ENCODE data around the gene PLET1.

The PLET1 gene

GRCh38 chr11:112260490-112260889, at the start of gene PLET1:
TSS of gene PLET1 (minus strand) at chr11:112260860. CDS start at chr11:112260589, 271 bp downstream.
- no peak for DNase-seq (ENCODE audit: low spot score)

GRCh38 chr11:112310419-112310818, 49.8 kb upstream of the PLET1 start:
- DNase-seq (ENCODE audit: low spot score), result no peak

GRCh38 chr11:112308651-112309050, 48.0 kb upstream of the PLET1 start:
- no peak for DNase-seq (ENCODE audit: low spot score)

GRCh38 chr11:112307616-112308015, 47.0 kb upstream of the PLET1 start:
- DNase-seq (ENCODE audit: low spot score), result no peak

- DNase-seq (ENCODE audit: low spot score), result no peak
Measured at GRCh38 chr11:112306230-112306629, 45.6 kb upstream of the PLET1 start.

- DNase-seq (ENCODE audit: low spot score), result no peak
Measured at GRCh38 chr11:112304914-112305313, 44.3 kb upstream of the PLET1 start.

GRCh38 chr11:112303616-112304015, 43.0 kb upstream of the PLET1 start:
- DNase-seq (ENCODE audit: low spot score), result no peak

- DNase-seq (ENCODE audit: low spot score), result no peak
Measured at GRCh38 chr11:112302226-112302868, 41.7 kb upstream of the PLET1 start.

GRCh38 chr11:112300094-112300786, 39.6 kb upstream of the PLET1 start:
- no peak for DNase-seq (ENCODE audit: low spot score)

GRCh38 chr11:112298535-112298934, 37.9 kb upstream of the PLET1 start:
- DNase-seq (ENCODE audit: low spot score), result no peak

- DNase-seq (ENCODE audit: low spot score), result no peak
Measured at GRCh38 chr11:112297248-112297866, 36.7 kb upstream of the PLET1 start.

- DNase-seq (ENCODE audit: low spot score), result no peak
Measured at GRCh38 chr11:112296044-112296443, 35.4 kb upstream of the PLET1 start.

GRCh38 chr11:112294688-112295340, 34.2 kb upstream of the PLET1 start:
- no peak for DNase-seq (ENCODE audit: low spot score)

GRCh38 chr11:112293614-112294013, 33.0 kb upstream of the PLET1 start:
- no peak for DNase-seq (ENCODE audit: low spot score)

GRCh38 chr11:112292785-112293407, 32.2 kb upstream of the PLET1 start:
- DNase-seq (ENCODE audit: low spot score), result no peak

- DNase-seq (ENCODE audit: low spot score), result no peak
Measured at GRCh38 chr11:112292188-112292587, 31.5 kb upstream of the PLET1 start.

- DNase-seq (ENCODE audit: low spot score), result no peak
Measured at GRCh38 chr11:112291191-112291590, 30.5 kb upstream of the PLET1 start.

- DNase-seq (ENCODE audit: low spot score), result no peak
Measured at GRCh38 chr11:112290493-112290850, 29.8 kb upstream of the PLET1 start.

GRCh38 chr11:112289588-112290492, 29.2 kb upstream of the PLET1 start:
- DNase-seq (ENCODE audit: low spot score), result peak; percentile 95

- DNase-seq (ENCODE audit: low spot score), result no peak
Measured at GRCh38 chr11:112288021-112288420, 27.4 kb upstream of the PLET1 start.

- no peak for DNase-seq (ENCODE audit: low spot score)
Measured at GRCh38 chr11:112285841-112286311, 25.2 kb upstream of the PLET1 start.

Data from D341Med (cell line).